Heart left ventricle (tissue), 13 donors: ENCODE results near the gene LOXL4.

Source experiments
- CTCF ChIP-seq, 12 donors: fragments of 200-600 bp; sonication (generic) in 4 of 12; IDR thresholded peaks; one replicate each; pipeline versions ENCODE4 v1.5.0 to v1.8.0; 2018 to 2022; ENCODE audit warnings: antibody characterized with exemption in 12 of 12, mild to moderate bottlenecking in 5 of 12
- POLR2A ChIP-seq, 2 donors: fragments of 450-650 bp; IDR thresholded peaks; one replicate each; pipeline ENCODE4 v1.6.1; 2017; ENCODE audit warnings: antibody characterized with exemption in 2 of 2, mild to moderate bottlenecking in 2 of 2, moderate library complexity in 2 of 2
- donor health status: ischemic (EF 13 %, LVEDD 7.1; RV severe dilation, severe dysfunction).
- donor health status: DM: no; HTN: yes; CAD: no.
- donor health status: DM: no; HTN: no; CAD: no.
- donor health status: ischemic (EF 25% LVEDD 6.9; RV normal size, moderate dysfunction).
- donor health status: ischemic (EF 25% LVEDD 5.7; RV mildly dilated, moderate dysfunction).
- donor health status: ischemic (EF 35%, LVEDD 5.7; RV mildly dilated, moderate dysfunction).
- donor health status: nonischemic (EF 11% LVEDD 7.7; RV severe dilation, severe dysfunction).
- donor health status: DM: yes; HTN: yes; CAD: no.
- donor health status: PGD.
- donor health status: ischemic (EF 29% LVEDD 5.4; RV normal size, mild dysfunction).
- donor health status: nonischemic (EF 23%, LVEDD 6.1; RV moderate dilation, normal function).

- TF ChIP-seq CTCF (IDR thresholded peaks at IDR 0.05) (no peak), POLR2A (IDR thresholded peaks at IDR 0.05) (no peak)
Observed at GRCh38 chr10:98306501-98306900, 38.5 kb upstream of the LOXL4 start.
